ENCODE results near the gene TMEM151A. TPM values are rescaled to one million over a fixed set of nuclear protein-coding genes. Genes with fewer than 3 reads are reported as not detected.
A peak's percentile ranks its signal among the peaks of the same experiment; 100 is the strongest.

The TMEM151A gene
- total RNA-seq, 1 donor from 2014 or later = 0.24 TPM

- DNase-seq (ENCODE audit: low spot score) = no peak
These were observed 31.2 kb downstream of the TMEM151A start for GRCh38 chr11:66322732-66323427.

GRCh38 chr11:66323684-66324083, 32.0 kb downstream of the TMEM151A start:
- DNase-seq (ENCODE audit: low spot score) = no peak

GRCh38 chr11:66324664-66325063, 33.0 kb downstream of the TMEM151A start:
- peak; percentile 73 for DNase-seq (ENCODE audit: low spot score)

GRCh38 chr11:66325263-66325671, 33.6 kb downstream of the TMEM151A start:
- DNase-seq (ENCODE audit: low spot score) = no peak

- peak; percentile 80 for DNase-seq (ENCODE audit: low spot score)
These were observed 34.8 kb downstream of the TMEM151A start for GRCh38 chr11:66326261-66327111.

GRCh38 chr11:66327171-66328030, 35.7 kb downstream of the TMEM151A start:
- peak; percentile 85 for DNase-seq (ENCODE audit: low spot score)

GRCh38 chr11:66328031-66328301, 36.3 kb downstream of the TMEM151A start:
- no peak for DNase-seq (ENCODE audit: low spot score)

- DNase-seq (ENCODE audit: low spot score) = peak; percentile 82
These were observed 36.8 kb downstream of the TMEM151A start for GRCh38 chr11:66328302-66329144.

- DNase-seq (ENCODE audit: low spot score) = no peak
These were observed 37.5 kb downstream of the TMEM151A start for GRCh38 chr11:66329165-66329673.

- no peak for DNase-seq (ENCODE audit: low spot score)
These were observed 39.2 kb downstream of the TMEM151A start for GRCh38 chr11:66330931-66331330.

- no peak for DNase-seq (ENCODE audit: low spot score)
These were observed 40.1 kb downstream of the TMEM151A start for GRCh38 chr11:66331542-66332370.

GRCh38 chr11:66332371-66333219, 40.9 kb downstream of the TMEM151A start:
- DNase-seq (ENCODE audit: low spot score) = no peak

- DNase-seq (ENCODE audit: low spot score) = no peak
These were observed 41.7 kb downstream of the TMEM151A start for GRCh38 chr11:66333220-66333877.

GRCh38 chr11:66333896-66334604, 42.4 kb downstream of the TMEM151A start:
- no peak for DNase-seq (ENCODE audit: low spot score)

- DNase-seq (ENCODE audit: low spot score) = no peak
These were observed 43.1 kb downstream of the TMEM151A start for GRCh38 chr11:66334605-66335442.

GRCh38 chr11:66335531-66336233, 44.0 kb downstream of the TMEM151A start:
- peak; percentile 49 for DNase-seq (ENCODE audit: low spot score)
